MM.1S (cell line): ENCODE data around the gene TRAPPC12.

Source experiments
- DNase-seq: peaks from one replicate; pipeline ENCODE4 v3.0.0-alpha.2; 2015
- H2AFZ ChIP-seq: fragments of 300-600 bp; sonication (generic); 2 replicates; pipeline ENCODE4 v1.6.0; 2016; ENCODE audit warnings: antibody characterized with exemption, low read length
- H3F3A ChIP-seq: fragments of 300-600 bp; sonication (generic); 2 replicates; pipeline ENCODE4 v1.6.1; 2016; ENCODE audit warnings: mild to moderate bottlenecking, antibody characterized with exemption, low read length, moderate library complexity, mixed read lengths; ENCODE audit not compliant: insufficient read depth
- H3K27ac ChIP-seq: fragments of 300-600 bp; sonication (generic); 2 replicates; pipeline ENCODE4 v1.5.1; 2016; ENCODE audit warnings: mild to moderate bottlenecking, low read length
- H3K27me3 ChIP-seq: fragments of 300-600 bp; sonication (generic); replicated peaks from 2 replicates; pipeline ENCODE4 v1.6.0; 2016; ENCODE audit warnings: low read length; ENCODE audit not compliant: insufficient read depth
- H3K36me3 ChIP-seq: fragments of 300-600 bp; sonication (generic); replicated peaks from 2 replicates; pipeline ENCODE4 v1.6.1; 2016; ENCODE audit warnings: mild to moderate bottlenecking, low read length, mixed read lengths; ENCODE audit not compliant: insufficient read depth
- H3K4me1 ChIP-seq: fragments of 300-600 bp; sonication (generic); 2 replicates; pipeline ENCODE4 v1.6.1; 2016; ENCODE audit warnings: low read length, mixed read lengths
- H3K4me2 ChIP-seq: fragments of 300-600 bp; sonication (generic); 2 replicates; pipeline ENCODE4 v1.6.0; 2016; ENCODE audit warnings: low read depth, low read length
- H3K4me3 ChIP-seq: fragments of 300-600 bp; sonication (generic); 2 replicates; pipeline ENCODE4 v1.5.1; 2016; ENCODE audit warnings: low read length, mixed read lengths
- H3K79me2 ChIP-seq: fragments of 300-600 bp; sonication (generic); 2 replicates; pipeline ENCODE4 v1.6.1; 2016; ENCODE audit warnings: mixed run types, low read length, mixed read lengths
- H3K9ac ChIP-seq: fragments of 300-600 bp; sonication (generic); 2 replicates; pipeline ENCODE4 v1.6.1; 2016; ENCODE audit warnings: low read length, mixed read lengths
- H3K9me2 ChIP-seq: fragments of 300-600 bp; sonication (generic); replicated peaks from 2 replicates; pipeline ENCODE4 v1.6.1; 2016; ENCODE audit warnings: mild to moderate bottlenecking, low read length, mixed read lengths; ENCODE audit not compliant: insufficient read depth
- H3K9me3 ChIP-seq: fragments of 300-600 bp; sonication (generic); replicated peaks from 2 replicates; pipeline ENCODE4 v1.6.1; 2016; ENCODE audit warnings: mild to moderate bottlenecking, low read length, mixed read lengths; ENCODE audit not compliant: insufficient read depth
- H4K20me1 ChIP-seq: fragments of 300-600 bp; sonication (generic); 2 replicates; pipeline ENCODE4 v1.6.1; 2016; ENCODE audit warnings: mild to moderate bottlenecking, low read length, moderate library complexity, mixed read lengths; ENCODE audit not compliant: insufficient read depth
- EZH2 ChIP-seq: fragments of 300-600 bp; sonication (generic); optimal IDR thresholded peaks from 2 replicates; pipeline ENCODE3; 2017; ENCODE audit warnings: low read depth, mild to moderate bottlenecking, antibody characterized with exemption, low read length, mixed read lengths
- EZH2phosphoT487 ChIP-seq: fragments of 300-600 bp; sonication (generic); IDR thresholded peaks from 2 replicates; pipeline ENCODE4 v1.6.1; 2018; ENCODE audit warnings: antibody characterized with exemption, low read length
- TF ChIP-seq, protein P1 (sequence below): fragments of 300-600 bp; sonication (generic); IDR thresholded peaks from 2 replicates; pipeline ENCODE4 v1.5.1; 2016; ENCODE audit warnings: antibody characterized with exemption, low read length, mixed read lengths

TRAPPC12 gene

DNA sequence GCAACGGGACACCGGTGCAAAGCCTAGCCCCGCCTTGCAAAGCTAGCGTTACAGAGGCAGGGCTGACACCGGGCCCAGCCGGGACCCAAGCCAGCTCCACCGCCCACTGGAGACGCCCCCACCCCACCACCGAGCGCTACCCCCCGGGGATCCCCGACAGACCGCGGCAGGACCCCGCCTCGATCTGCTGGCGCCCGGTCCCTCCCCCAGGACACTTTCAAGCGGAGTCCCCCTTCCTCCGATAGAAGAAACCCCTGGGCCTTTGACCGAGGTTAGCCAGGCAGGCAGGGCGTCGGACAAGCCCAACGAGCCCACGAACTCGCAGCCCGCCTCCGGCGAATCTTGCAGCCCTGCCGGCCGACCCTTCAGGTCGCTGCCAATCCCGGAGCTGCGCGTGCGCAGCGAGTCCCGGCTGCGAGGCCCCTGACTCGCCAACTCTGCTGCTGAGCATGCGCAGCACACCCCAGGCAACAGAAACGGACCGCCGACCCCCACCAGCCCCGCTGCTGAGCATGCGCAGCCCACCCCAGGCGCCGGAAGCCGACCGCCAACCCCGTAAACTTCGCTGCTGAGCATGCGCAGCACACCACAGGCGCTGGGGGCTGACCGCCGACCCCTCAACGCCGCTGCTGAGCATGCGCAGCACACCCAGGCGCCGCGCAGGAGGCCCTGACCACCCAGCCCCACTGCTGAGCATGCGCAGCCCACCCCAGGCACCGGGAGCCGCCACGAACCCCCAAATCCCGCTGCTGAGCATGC, 139.2 kb downstream of the TRAPPC12 start:
- H3K36me3 ChIP-seq, result 0 out of 2 replicates have a peak, but pooled peaks cover 3% of the 10 kb centered on the region
- TF ChIP-seq EZH2, result no peak
- TF ChIP-seq EZH2phosphoT487, result no peak
- TF ChIP-seq, protein P1, sequence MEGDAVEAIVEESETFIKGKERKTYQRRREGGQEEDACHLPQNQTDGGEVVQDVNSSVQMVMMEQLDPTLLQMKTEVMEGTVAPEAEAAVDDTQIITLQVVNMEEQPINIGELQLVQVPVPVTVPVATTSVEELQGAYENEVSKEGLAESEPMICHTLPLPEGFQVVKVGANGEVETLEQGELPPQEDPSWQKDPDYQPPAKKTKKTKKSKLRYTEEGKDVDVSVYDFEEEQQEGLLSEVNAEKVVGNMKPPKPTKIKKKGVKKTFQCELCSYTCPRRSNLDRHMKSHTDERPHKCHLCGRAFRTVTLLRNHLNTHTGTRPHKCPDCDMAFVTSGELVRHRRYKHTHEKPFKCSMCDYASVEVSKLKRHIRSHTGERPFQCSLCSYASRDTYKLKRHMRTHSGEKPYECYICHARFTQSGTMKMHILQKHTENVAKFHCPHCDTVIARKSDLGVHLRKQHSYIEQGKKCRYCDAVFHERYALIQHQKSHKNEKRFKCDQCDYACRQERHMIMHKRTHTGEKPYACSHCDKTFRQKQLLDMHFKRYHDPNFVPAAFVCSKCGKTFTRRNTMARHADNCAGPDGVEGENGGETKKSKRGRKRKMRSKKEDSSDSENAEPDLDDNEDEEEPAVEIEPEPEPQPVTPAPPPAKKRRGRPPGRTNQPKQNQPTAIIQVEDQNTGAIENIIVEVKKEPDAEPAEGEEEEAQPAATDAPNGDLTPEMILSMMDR, result no peak
- H3K79me2 ChIP-seq, result peaks cover 28% of the 10 kb centered on the region
- no peaks in the 10 kb centered on the region for H3K27me3 ChIP-seq
- H3K4me3 ChIP-seq, result peak overlapping the region; percentile 75
- H3K9me2 ChIP-seq, result no peaks in the 10 kb centered on the region
- peaks cover 19% of the 10 kb centered on the region for H3K4me1 ChIP-seq
- H3K27ac ChIP-seq, result peak overlapping the region; percentile 91
- H3K9ac ChIP-seq, result peak overlapping the region; percentile 95
- H2AFZ ChIP-seq, result peak overlapping the region; percentile 87
- peak overlapping the region; percentile 93 for H3K4me2 ChIP-seq
- no peaks in the 10 kb centered on the region for H4K20me1 ChIP-seq
- peak; percentile 96 for DNase-seq
- no peaks in the 10 kb centered on the region for H3K9me3 ChIP-seq
- no peaks in the 10 kb centered on the region for H3F3A ChIP-seq

DNA sequence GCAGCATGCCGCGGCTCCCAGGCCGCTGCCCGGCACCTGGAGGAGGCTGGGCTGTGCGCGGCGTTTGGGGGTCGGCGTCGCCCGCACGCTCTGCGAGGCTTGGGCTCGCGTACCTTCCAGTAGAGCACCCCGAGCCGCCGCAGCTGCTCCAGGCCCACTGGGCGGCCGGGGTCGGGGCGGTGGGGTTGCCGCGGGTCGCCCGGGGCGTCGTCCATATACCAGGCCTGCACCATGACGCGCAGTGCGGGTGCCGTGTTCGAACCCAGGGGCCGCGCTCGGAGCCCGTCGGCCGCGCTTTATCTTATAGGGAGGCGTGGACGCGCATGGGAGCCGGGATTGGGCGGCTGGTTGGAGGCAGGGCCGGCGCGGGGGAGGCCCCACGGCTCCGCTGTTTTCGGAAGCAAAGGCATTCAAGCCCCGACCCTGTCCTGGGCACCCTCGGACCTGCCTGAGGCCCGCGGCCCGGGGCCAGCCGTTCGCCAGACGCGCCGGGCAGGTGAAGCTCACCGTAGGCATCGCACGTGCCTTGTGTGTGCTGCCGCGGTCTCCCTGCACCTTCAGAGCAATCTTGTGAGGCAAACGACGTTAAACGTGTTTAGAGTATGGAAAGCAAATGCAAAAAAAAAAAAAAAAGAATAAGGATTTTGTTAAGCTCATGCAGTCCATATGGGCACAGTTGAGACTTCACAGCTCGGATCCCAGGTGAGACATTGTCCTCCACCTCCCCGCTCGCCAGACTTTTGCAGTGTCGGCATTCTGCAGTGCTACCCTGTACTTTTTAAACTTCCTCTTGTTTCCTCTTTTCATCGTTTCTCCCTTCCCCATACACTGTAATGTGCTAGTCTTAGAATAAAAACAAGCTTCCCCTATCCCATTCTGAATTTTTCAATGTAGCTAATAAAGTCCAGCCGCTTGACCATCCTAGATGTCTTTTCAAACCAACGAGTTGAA, 140.0 kb downstream of the TRAPPC12 start, which contains the start of gene ADI1:
ADI1 (minus strand) TSS at position 277 of the 951 bp plus-strand sequence; CDS start at position 233, 44 bp downstream.
- Histone ChIP-seq H3K4me1 (peaks cover 10% of the 10 kb centered on the region), H3K79me2 (peaks cover 28% of the 10 kb centered on the region), H3K9me3 (no peaks in the 10 kb centered on the region), H2AFZ (peak within 1 kb of the TSS; percentile 87), H3K27me3 (no peaks in the 10 kb centered on the region), H3K36me3 (no peaks in the 10 kb centered on the region), H3K9me2 (no peaks in the 10 kb centered on the region), H3K4me2 (peak within 1 kb of the TSS; percentile 93), H3K27ac (peak within 1 kb of the TSS; percentile 91), H3F3A (no peaks in the 10 kb centered on the region), H4K20me1 (no peaks in the 10 kb centered on the region), H3K4me3 (peak within 1 kb of the TSS; percentile 75), H3K9ac (peak within 1 kb of the TSS; percentile 95)
- peak; percentile 86 for DNase-seq
- TF ChIP-seq, protein P1, result no peak
- TF ChIP-seq EZH2 (no peak), EZH2phosphoT487 (no peak)

DNA sequence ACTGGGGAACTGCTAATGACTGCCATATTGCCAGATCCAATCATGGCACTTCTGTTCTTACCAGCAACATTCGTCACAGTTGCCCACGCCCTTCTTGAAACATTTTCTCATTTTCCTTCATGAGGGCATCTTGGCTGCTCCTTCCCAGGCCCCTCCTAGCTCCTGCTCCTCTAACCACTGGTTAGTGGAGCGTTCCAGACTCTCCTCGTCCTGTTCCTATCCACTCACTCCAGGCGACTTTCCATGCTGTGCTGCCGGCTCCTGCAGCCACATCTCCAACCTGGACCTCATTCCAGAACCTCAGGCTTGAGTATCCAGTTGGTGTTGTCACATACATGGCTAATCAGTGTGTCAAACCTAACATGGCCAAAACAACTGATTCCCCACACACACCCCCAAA, 141.1 kb downstream of the TRAPPC12 start:
- Histone ChIP-seq H3K9ac (no peak overlapping the region), H3K79me2 (peaks cover 28% of the 10 kb centered on the region), H3K4me2 (peak overlapping the region; percentile 93), H3K4me1 (peaks cover 10% of the 10 kb centered on the region), H3K36me3 (no peaks in the 10 kb centered on the region), H3K9me2 (no peaks in the 10 kb centered on the region), H3K4me3 (peak overlapping the region; percentile 75; the same call in 1 of the 2 replicates), H3K27me3 (no peaks in the 10 kb centered on the region), H3F3A (no peaks in the 10 kb centered on the region), H4K20me1 (no peaks in the 10 kb centered on the region), H3K9me3 (no peaks in the 10 kb centered on the region), H3K27ac (no peak overlapping the region), H2AFZ (no peak overlapping the region)
- DNase-seq, result no peak
- TF ChIP-seq EZH2phosphoT487 (no peak), EZH2 (no peak)
- TF ChIP-seq, protein P1, result no peak
